GM19463 (cell line): ENCODE measurements around the gene SPG11.
"Not testable (repeated sequence)": the region's sequence is repeated elsewhere in the genome, so short reads cannot be mapped to it uniquely, and the experiment has no call there.

Source experiments
- ATAC-seq: cut with Tn5 transposase; IDR thresholded peaks from one replicate; pipeline ENCODE4 v1.9.1; 2021; ENCODE audit warnings: mild to moderate bottlenecking, moderate library complexity; ENCODE audit not compliant: unreplicated experiment

Gene SPG11

DNA sequence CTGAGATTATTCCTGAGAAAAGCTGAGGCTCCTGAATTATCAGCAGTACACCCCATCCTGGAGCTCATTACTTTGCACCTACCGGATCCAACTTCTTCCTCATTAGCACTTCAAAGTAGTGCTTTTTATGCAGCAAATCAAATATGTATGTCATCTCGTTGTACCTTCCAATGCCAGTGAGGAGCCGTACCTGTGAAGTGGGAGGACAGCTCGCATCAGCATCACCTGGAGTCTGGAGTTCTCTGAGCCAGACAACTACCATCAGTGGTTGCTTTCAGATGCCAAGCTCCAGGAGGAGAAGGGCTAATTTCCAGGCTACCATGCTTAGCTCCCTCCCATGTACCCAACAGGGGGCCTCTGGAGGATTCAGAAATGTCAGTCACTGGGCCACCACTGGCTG is 94.1 kb downstream of the SPG11 start:
- ATAC-seq = no peak

DNA sequence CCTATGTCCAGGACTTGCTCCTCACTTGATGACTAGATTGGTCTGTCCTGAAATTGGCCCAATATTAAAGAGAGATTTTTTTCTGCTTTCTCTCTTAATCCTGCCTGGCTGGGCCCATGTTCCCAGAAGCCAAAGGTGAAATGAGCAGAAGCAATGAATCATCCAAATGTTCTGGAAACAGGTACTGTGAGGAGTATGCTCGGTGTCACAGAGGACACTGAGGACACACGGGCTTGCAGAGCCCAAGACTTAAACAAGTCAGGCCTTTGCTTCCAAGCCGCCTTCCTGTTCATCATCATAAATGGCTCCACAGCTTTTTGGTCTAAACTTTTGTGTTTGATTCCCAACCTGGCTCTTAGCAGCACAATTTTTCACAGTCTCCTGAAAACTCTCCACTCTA is 95.1 kb downstream of the SPG11 start:
- no peak for ATAC-seq

DNA sequence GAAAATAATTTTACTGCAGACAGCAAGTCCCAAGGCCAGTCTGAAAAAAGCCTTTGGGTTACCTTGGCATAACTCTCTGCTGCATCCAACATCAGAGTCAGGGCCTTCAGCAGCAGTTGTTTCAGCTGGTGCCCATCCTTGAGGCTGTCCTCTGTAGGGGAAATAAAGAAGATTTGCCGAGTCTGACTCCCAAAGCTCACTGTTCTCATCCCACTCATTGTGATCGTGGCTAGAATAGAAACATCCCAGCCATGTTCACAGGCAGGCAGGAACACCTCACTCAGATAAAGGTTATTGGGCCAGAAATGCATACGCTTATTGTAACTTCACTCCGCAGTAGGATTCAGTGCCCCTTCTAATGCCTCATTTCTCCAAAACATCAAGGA is 97.3 kb downstream of the SPG11 start:
- ATAC-seq = no peak

DNA sequence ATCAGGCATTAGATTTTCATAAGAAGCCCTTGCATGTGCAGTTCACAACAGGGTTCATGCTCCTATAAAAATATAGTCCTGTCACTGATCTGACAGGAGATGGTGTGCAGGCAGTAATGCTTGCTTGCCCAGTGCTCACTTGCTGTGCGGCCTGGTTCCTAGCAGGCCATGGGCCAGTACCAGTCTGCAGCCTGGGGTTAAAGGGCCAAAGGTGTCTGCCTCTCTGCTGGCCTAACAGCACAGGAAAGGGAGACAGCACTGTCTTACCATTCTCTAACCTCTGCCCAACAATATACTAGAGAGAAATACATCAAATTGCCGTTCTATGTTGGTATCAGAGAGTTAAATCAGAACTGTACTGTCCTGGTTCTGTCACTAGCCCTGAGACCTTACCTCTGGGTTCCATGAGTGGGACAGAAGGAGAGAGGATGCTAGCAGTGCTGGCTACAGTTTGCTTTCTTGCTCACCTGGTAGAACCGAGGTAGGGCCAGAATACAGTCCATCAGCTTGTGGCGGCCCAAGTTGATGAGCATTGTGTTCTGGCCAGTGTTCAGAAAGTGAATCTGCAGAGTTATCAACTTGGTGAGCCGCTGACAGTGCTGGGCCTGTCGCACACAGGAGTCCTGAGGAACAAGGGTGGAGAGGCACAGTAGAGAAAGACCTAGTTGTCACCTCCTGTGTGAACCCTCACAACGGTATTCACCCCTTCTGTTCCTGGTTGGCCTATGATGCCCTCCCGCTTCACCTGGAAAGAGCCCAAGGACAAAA is 97.9 kb downstream of the SPG11 start:
- no peak for ATAC-seq

DNA sequence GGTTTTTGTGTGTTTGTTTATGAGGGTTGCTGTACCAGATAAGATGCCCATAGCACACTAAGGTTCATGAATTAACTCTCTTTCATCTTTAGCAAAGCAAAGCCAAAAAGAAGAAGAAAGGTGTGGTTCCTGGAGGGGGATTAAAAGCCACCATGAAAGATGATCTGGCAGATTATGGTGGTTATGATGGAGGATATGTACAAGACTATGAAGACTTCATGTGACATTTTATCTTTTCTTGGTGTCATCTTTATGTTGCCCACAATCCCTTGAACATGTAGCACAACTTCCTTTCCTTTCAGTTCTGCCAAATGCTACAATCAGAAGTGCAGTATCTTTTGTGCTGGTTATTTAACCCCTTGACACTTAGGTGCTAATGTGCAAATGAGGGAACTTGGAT is 102.5 kb downstream of the SPG11 start:
- ATAC-seq = not testable (repeated sequence)

DNA sequence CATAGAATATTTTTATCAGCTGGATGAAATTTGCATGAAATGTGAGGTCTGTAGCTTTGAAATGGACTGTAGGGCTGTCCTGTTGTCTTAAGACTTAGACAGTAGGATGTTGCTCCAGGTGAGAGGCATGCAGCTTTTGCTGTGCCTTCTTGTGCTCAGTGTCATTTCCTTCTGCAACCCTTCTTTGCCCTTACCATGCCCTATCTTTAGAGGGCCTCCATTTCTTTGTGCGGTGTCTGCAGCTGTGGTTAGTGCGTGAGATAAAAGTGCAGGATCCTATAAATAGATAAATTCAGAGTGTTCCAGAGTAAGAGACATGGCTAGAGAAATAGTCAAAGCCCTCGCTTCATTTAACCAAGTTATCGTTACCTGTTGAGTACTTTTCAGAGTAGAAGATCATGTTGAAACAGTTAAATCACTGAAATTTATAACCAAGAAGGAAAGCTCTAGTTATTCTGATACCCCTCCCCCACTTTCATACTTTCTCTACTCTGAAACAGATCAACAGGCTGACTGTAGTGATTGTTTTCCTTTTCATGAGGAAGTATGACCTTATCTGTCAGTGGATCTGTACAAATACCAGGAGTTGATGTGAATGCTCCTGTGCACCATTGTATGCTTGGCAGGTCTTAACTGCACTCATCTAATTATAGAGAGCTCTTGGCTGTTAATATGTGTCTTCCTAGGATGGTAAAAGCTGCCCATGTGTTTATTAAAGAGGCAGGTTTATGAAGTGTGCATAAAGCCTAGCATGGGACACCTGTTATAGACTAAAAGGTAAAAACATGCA is 108.3 kb downstream of the SPG11 start:
- ATAC-seq = no peak

DNA sequence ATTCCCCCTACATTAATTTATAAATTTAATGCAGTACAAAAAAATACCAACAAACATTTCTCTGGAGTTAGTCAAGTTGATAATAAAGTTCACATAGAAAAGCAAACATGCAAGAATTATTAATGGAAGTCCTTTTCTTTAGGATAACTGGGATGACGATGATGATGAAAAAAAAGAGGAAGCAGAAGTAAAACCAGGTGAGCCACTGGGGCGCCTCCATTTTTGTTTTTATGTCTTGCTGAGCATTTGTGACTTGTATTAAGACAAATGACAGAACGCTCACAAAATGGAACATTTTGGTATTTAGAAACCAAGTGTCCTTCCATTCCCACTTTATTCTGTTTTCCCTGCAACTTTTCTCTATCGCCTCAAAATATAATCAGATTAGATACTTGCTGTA is 112.7 kb downstream of the SPG11 start:
- ATAC-seq = no peak

DNA sequence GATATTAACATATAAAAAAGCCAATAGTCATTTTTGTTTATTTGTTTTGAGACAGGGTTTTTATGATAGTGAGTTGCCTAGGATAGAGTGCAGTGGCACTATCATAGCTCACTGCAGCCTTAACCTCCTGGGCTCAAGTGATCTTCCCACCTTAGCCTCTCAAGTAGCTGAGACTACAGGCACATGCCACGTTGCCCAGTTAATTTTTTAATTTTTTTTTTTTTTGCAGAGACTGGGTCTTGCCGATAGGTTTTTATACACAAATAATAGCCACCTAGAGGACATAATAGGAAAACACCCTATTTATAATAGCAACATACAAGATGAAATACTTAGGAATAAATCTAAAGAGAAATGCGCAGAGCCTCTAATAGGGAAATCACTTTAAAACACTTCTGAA is 113.2 kb downstream of the SPG11 start:
- ATAC-seq = no peak

DNA sequence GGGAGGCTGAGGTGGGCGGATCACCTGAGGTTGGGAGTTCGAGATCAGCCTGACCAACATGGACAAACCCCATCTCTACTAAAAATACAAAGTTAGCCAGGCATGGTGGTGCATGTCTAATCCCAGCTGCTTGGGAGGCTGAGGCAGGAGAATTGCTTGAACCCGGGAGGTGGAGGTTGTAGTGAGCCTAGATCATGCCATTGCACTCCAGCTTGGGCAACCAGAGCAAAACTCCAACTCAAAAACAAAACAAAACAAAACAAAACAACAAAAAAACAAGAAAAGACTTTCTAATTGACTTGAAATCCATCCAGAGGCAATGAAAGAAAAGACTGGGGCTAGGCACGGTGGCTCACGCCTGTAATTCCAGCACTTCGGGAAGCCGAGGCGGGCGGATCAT is 114.3 kb downstream of the SPG11 start:
- not testable (repeated sequence) for ATAC-seq

DNA sequence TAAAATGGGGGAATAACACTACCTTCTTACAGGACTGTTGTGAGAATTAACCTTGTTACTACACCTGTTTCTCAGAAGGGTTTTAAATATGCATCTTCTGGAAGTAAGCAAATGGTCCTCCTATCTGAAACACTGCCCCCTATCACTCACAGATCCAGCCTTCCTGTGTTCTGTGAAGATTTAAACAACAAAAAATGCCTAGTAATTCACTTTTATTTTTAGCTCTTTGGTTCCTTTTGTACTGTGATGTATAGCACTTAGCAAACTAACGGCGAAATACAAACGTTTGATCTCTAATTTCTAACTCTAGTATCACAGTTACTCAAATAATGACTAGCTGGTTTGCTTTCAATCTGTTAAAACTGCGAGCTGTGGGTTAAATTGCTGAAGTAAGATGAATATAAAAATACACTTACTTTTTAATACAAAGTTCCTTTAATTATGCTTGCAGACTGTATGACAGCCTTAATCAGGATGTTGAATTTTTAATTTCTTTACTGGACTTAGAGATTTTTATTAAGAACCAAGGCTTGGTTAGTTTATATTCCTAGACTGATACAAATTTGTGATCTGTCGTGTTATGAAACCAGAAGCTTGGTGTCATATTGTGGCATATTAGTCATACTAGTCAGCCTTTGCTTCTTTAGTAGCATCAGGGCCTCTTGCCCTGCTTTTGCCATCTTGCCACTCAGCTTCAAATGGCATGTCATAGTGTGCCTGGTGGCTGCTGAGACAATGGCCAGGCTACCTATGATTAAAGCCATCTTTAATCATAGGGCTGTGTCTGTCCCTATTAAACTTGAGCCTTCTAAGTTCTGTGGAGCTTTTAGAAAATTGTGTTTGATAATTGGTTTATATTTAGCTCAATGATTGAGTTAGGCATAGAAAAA is 117.3 kb downstream of the SPG11 start:
- peak; percentile 90 for ATAC-seq

DNA sequence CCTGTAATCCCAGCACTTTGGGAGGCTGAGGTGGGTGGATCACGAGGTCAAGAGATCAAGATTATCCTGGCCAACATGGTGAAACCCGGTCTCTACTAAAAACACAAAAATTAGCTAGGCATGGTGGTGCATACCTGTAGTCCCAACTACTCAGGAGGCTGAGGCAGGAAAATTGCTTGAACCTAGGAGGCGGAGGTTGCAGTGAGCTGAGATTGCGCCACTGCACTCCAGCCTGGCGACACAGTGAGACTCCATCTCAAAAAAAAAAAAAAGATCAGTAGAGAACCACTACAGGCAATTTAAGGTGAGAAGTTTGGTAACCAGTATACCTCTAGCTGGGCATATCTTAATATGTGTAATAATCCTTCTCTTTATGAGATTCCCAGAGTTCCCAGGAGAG is 118.7 kb downstream of the SPG11 start:
- not testable (repeated sequence) for ATAC-seq

DNA sequence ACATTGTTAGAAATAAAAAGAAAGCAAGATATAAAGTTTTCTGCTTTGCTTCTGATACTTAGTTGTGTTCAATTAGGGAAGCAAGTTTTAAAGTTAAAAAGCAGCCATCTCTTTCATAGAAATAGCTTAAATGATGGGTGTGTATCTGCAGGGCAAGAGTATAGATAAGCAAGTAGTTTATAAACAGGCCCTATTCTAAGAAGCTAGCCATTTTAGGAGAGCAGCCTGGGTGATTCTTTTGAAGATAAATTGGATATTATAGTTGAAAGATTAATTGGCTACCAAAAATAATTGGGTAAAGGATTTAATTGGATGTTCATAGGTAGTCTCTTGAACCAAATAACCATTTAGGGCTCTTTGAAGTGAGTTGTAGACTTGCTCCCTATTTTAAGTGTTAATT is 120.9 kb downstream of the SPG11 start:
- ATAC-seq = no peak

DNA sequence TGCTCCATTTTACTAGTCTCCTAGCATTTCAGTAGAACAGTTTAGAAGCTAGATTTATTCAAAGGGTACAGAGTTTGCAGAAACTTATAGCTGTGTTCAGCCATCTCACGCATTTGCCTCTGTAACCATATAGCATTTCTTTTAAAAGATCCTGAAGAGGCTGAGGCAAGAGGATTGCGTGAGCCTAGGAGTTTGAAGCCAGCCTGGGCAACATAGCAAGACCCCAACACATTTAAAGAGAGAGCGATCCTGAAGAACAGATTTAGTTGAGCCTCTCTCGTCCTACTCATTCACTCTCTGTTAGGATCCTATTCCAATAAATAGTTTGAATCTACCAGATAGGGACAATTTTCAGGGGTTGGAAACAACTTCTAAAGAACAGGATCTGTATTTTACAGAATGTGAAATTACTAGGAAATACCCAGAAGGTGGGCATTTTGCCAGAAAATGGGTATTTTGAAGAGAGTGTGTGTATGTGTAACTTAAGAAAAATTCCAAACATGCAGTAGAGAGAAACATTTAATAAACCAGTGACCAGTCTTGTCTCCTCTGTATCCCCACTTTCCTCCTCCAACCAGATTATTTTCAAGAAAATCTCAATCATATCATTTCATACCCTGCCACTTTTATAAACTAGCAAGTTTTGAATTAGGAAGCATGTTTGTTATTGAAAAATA is 122.0 kb downstream of the SPG11 start:
- no peak for ATAC-seq

DNA sequence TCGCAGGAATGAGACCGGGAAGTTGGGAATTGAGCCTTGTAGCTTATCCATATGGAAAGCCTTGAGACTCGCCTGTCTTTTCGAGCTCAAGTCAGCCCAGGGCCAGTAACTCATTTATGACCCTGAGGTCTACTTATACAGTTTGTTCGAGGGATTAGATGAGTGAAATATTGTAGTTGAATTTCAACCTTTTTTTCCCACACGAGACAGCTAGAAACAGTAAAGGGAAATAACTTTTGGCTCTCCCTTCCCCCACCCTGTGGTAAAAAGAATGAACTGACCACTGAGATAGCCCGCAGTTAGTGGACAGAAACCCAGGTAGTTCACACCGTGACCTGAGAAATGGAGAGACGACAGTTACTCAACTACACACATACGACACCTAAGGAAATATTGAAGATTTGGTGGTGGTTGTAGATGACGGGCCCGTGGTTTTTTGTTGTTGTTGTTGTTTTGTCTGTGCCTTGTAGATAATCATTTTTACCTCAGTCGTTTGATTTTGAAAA is 125.7 kb downstream of the SPG11 start:
- no peak for ATAC-seq

DNA sequence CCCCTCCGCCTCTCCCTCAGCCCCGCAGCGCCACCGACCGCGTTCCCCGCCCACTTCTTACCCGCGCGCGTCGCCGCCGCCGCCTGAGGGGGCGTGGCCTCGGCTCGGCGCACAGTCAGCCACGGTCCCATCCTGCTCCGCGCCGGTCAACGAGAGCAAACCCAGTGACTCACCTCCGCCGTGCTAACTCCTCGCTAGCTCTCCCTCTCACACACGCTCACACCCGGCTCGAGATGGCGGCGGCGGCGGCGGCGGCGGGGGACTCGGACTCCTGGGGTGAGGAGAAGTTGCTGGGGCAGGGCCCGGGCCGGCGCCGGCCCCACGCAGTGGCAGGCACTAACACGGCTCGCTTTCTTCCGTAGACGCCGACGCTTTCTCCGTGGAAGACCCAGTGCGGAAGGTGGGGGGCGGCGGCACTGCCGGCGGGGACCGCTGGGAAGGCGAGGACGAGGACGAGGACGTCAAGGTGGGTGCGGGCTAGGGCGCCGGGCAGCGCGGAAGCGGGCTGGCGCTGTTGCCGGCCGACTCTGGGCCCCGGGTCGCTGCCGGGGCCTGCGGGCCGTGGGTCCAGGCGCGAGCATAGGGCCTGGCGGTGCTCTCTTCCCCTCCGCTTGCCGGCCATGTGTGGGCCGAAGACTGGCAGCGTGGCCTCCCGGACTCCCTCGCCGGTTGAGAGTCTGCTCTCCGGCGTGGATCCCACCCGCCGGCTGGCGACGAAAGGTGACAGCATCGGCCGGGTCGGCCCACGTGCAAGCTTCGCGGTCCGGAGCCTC is 126.3 kb downstream of the SPG11 start, which contains the start of gene EIF3J:
TSS of gene EIF3J (plus strand) at position 186 of the 773 bp plus-strand sequence. CDS start at position 234, 48 bp downstream.
- peak; percentile 85 for ATAC-seq

DNA sequence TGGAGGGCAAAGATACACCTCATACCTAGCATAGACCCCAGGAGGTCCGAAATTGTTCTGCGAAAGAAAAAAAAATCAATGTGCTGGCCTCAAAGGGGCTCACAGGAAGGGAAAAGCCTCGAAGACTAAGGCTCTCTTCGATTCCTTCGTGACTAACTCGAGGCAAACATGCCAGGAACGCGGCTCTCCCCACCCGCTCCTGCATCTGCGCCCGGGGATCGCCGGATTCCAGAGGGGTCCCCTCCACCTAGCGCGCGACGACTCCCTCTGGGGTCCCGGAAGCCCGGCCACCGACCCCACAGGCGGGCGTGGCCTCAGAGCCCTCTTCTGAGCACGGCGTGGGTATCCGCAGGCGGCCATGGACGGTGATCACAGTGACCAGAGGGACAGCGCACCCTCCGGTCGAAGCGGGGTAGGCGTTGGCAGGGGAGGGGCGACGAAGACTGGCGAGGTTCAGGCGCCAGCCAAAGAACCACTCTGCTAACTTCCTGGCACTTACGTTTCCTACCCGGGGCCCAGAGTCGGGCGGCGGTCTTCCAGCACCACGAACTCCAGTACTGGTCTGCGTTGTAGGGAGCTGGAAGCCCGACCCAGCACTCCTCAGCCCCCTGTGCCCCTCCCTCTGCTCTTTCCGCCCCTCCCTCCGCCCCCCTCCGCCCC is 127.0 kb downstream of the SPG11 start:
- ATAC-seq = peak; percentile 57

DNA sequence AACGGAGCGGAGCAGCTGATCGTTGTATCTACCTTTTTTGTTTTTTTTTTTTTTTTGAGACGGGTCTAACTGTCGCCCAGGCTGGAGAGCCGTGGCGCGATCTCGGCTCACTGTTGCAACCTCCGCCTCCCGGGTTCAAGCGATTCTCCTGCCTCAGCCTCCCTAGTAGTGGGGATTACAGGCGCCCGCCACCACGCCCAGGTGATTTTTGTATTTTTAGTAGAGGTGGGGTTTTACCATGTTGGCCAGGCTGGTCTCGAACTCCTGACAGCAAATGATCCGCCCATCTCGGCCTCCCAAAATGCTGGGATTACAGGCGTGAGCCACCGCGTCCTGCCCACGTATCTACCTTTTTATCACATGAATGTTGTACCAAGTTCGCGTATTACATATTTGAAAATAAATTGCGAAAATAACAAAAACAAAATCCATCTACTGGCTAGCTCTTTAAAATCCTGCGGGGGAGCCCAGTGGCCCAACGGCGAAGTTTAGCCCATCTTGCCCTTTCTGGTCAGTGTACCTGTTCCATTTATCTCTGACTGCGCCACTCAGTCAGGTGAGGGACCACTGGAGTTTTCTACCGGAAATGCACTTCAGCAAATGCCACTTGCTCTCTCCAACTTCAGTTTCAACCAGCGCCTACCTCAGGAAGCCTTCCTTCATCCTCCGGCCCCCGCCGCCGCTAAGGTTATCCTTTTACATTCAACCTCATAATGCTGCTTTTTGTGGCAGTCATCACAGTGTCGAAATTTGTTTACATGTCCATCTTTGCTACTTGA is 127.8 kb downstream of the SPG11 start:
- ATAC-seq = no peak

DNA sequence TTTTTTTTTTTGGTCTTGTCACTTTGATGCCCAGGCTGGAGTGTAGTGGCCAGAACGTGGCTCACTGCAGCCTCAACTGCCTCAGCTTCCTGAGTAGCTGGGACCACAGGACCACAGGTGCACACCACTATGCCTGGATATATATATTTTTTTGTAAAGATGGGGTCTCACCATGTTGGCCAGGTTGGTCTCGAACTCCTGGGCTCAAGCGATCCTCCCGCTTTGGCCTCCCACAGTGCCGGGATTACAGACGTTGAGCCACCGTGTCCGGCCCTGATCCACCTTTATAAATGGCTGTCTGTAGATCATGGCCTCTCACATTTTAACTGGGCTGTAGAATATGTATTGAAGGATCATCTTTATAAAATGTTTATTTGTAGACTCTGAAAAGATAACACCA is 128.4 kb downstream of the SPG11 start:
- no peak for ATAC-seq
